ENCODE results near the gene GEMIN4. TPM values are rescaled to one million over a fixed set of nuclear protein-coding genes. Genes with fewer than 3 reads are reported as not detected.

Gene GEMIN4
- 54.6 to 65.1 TPM (median 60.6 TPM) in 5 replicates for total RNA-seq (2022; extraction: Qiagen RNA extraction; ENCODE audit: low read depth)

DNA sequence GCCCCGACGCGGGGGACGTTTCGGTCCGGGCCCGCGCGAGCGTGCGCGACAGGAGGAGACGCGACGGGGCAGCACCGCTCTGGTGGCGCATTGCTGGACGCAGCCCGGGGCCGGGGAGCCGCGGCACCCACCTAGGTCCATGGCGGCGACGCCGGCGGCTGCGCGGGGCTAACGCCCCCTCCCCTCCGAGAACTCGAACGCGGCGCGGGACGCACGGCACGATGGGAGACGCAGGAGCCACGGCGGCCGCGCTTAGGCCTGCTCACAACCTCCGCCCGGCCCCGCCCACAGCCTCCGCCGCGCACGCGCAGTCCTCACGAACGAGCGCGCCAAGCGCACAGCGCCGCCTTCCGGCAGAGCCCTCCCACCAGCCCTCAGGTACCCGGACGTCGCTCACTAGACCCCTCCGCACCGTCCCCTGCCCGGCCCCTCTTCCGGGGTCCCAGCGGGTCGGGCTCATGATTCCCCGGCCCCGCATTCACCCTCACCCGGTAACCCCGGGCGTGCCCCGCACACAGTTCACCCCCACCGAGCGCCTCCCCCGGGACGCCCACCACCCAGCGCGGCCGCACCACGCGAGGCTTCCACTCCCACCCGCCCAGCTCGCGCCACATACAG is at the start of gene GEMIN4:
Gene GEMIN4, minus strand, starts transcription at position 263 of the 618 bp plus-strand sequence. Its CDS starts 122 bp downstream, at position 141.

DNA sequence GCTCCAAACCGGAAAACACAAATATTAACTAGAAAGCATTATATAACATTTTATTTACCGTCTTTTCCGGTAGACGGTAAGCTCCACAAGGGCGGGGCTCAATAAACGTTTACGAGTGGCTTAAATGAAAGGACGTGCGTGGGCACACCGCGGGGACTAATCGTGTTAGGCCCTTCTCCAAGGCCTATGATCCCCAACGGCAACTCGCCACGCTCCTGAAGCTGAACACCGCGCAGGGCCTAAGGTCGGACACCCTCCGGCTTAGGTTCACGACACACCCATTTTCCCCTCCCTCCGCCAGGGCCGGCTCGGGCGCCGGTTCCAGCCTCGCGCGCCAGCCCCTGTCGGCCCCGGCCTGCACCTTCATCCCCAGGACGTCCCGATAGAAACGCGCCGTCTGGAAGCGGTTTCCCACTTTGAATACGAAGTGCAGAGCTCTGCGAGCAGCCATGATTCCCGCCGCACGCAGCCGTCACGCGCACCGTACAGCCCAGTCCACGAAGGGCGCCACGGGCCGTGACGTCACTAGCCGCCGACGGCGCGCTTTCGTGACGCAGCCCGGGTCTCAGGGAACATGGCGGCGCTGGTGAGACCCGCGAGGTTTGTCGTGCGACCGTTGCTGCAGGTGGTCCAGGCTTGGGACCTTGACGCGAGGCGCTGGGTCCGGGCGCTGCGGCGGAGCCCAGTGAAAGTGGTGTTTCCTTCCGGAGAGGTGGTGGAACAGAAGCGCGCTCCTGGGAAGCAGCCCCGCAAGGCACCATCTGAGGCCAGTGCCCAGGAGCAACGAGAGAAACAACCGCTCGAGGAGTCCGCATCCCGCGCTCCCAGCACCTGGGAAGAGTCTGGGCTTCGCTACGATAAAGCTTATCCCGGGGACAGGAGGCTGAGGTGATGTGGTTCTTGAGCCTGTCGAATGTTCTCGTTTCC is 30.0 kb upstream of the GEMIN4 start, which contains the start of the genes GLOD4 and MRM3:
Gene GLOD4, minus strand, starts transcription at position 476 of the 927 bp plus-strand sequence. Its CDS starts 25 bp downstream, at position 451.
Gene MRM3, plus strand, starts transcription at position 549 of the 927 bp plus-strand sequence. Its CDS starts 26 bp downstream, at position 575.

DNA sequence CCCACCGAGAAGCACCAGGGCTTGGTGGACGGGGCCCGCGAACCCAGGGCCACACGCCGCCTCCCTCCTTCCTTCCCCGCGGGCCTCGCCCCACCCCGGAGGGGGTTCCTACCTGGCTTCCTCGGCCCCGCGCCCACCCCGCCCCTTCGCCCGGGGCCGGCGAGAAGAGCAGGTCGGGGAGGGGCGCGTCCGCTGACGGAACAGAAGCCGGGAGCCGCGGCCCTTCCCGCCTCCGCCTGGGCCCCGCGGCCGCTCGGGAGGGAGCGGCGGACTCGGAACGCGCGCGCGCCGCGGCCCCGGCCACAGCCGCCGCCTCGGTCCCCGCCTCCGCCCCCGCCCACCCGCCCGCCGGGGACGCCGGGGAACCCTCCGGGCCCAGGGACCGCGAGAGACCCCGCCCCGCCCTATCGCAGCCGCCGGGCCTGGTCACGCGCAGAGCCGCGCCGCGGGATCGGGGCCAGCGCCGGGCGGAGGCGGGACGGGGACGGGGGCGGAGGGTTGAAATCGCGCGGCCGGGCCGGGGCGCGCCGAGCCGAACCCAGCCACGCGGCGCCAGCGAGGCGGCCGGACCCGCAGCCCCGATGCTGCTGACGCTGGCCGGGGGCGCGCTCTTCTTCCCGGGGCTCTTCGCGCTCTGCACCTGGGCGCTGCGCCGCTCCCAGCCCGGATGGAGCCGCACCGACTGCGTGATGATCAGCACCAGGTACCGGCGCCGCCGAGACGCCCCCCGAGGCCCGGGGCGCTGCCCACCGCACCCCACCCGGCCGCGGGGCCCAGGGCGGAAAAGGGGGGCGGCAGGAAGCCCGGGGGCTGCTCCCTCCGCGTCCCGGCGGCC is 19.8 kb downstream of the GEMIN4 start, which contains the start of gene TLCD3A:
Gene TLCD3A, plus strand, starts transcription at position 530 of the 835 bp plus-strand sequence. Its CDS starts 52 bp downstream, at position 582.

Other genes with a start within 250 kb of the GEMIN4 start
- 24.6 to 30.3 TPM (median 27.1 TPM) in 5 replicates for gene VPS53, start 37.4 kb downstream of the GEMIN4 start, total RNA-seq (2022; extraction: Qiagen RNA extraction; ENCODE audit: low read depth)
- gene TLCD3A, start 19.7 kb downstream of the GEMIN4 start, total RNA-seq (2022; extraction: Qiagen RNA extraction; ENCODE audit: low read depth) = 54.3 to 60.1 TPM (median 57.9 TPM) in 5 replicates
- gene GLOD4, start 30.0 kb upstream of the GEMIN4 start, total RNA-seq (2022; extraction: Qiagen RNA extraction; ENCODE audit: low read depth) = 86.6 to 158 TPM (median 98.6 TPM) in 5 replicates
- gene MRM3, start 30.1 kb upstream of the GEMIN4 start, total RNA-seq (2022; extraction: Qiagen RNA extraction; ENCODE audit: low read depth) = 41.9 to 44.2 TPM (median 43.5 TPM) in 5 replicates
- 21.4 to 28.9 TPM (median 26.0 TPM) in 5 replicates for gene NXN, start 227.5 kb upstream of the GEMIN4 start, total RNA-seq (2022; extraction: Qiagen RNA extraction; ENCODE audit: low read depth)
- gene TIMM22, start 244.9 kb upstream of the GEMIN4 start, total RNA-seq (2022; extraction: Qiagen RNA extraction; ENCODE audit: low read depth) = 25.2 to 31.1 TPM (median 27.8 TPM) in 5 replicates

All from A549 treated with RU486 at 1 μM for 4 hours (cell line).